ENCODE data around the gene PCDH9. TPM values are rescaled to one million over a fixed set of nuclear protein-coding genes. Genes with fewer than 3 reads are reported as not detected.

The PCDH9 gene
- total RNA-seq, 1 donor from 2014 or later, result 10.4 TPM

GRCh38 chr13:66937423-66937822, 292.7 kb downstream of the PCDH9 start:
- peaks cover 10% of the 10 kb centered on the region for H3K4me1 ChIP-seq (ENCODE audit: insufficient read depth, low read length)
- H3K27me3 Mint-ChIP-seq (ENCODE audit: low read depth, unreplicated experiment), result no peaks in the 10 kb centered on the region
- no peaks in the 10 kb centered on the region for H3K9me3 ChIP-seq (ENCODE audit: insufficient read depth, low read depth, low read length)
- no peaks in the 10 kb centered on the region for H4K20me1 ChIP-seq (ENCODE audit: insufficient read depth, low read length)
- DNase-seq (ENCODE audit: low read depth), result no peak
- H3K9ac ChIP-seq (ENCODE audit: low read length), result no peak overlapping the region
- FAIRE-seq, result no peak
- H3K27me3 ChIP-seq (ENCODE audit: insufficient read depth, low read length), result no peaks in the 10 kb centered on the region
- H3K36me3 Mint-ChIP-seq (ENCODE audit: low read depth, unreplicated experiment), result no peaks in the 10 kb centered on the region
- H3K27ac ChIP-seq (ENCODE audit: low read depth, low read length), result no peak overlapping the region
- no peak overlapping the region for H3K4me3 Mint-ChIP-seq (ENCODE audit: unreplicated experiment)
- no peaks in the 10 kb centered on the region for H3K36me3 ChIP-seq (ENCODE audit: insufficient read depth, low read length)
- TF ChIP-seq CTCF (IDR thresholded peaks at IDR 0.05; ENCODE audit: insufficient read depth, low read depth, low read length) (no peak), EZH2 (IDR thresholded peaks at IDR 0.05; ENCODE audit: insufficient read depth, low read length) (no peak)
- H2AFZ ChIP-seq (ENCODE audit: low read depth, low read length), result no peak overlapping the region
- H3K4me1 Mint-ChIP-seq (ENCODE audit: low read depth, unreplicated experiment), result peaks cover 5% of the 10 kb centered on the region
- H3K4me3 ChIP-seq (ENCODE audit: insufficient read depth, low read depth, low read length), result no peak overlapping the region
- no peak overlapping the region for H3K4me2 ChIP-seq (ENCODE audit: low read length)
- no peaks in the 10 kb centered on the region for H3K79me2 ChIP-seq (ENCODE audit: insufficient read depth, low read length)
- H3K27ac Mint-ChIP-seq (ENCODE audit: unreplicated experiment), result no peak overlapping the region
- no peaks in the 10 kb centered on the region for H3K9me3 Mint-ChIP-seq (ENCODE audit: unreplicated experiment)

- H3K27ac Mint-ChIP-seq (ENCODE audit: unreplicated experiment), result peak overlapping the region; percentile 63
- no peaks in the 10 kb centered on the region for H3K27me3 Mint-ChIP-seq (ENCODE audit: low read depth, unreplicated experiment)
- no peaks in the 10 kb centered on the region for H3K27me3 ChIP-seq (ENCODE audit: insufficient read depth, low read length)
- peak overlapping the region; percentile 46 for H3K27ac ChIP-seq (ENCODE audit: low read depth, low read length)
- peaks cover 5% of the 10 kb centered on the region for H3K4me1 Mint-ChIP-seq (ENCODE audit: low read depth, unreplicated experiment)
- no peaks in the 10 kb centered on the region for H3K36me3 Mint-ChIP-seq (ENCODE audit: low read depth, unreplicated experiment)
- no peak overlapping the region for H3K4me3 ChIP-seq (ENCODE audit: insufficient read depth, low read depth, low read length)
- H3K79me2 ChIP-seq (ENCODE audit: insufficient read depth, low read length), result no peaks in the 10 kb centered on the region
- DNase-seq (ENCODE audit: low read depth) (peak; percentile 93), FAIRE-seq (no peak)
- H2AFZ ChIP-seq (ENCODE audit: low read depth, low read length), result peak overlapping the region; percentile 45
- H4K20me1 ChIP-seq (ENCODE audit: insufficient read depth, low read length), result no peaks in the 10 kb centered on the region
- H3K4me1 ChIP-seq (ENCODE audit: insufficient read depth, low read length), result peaks cover 10% of the 10 kb centered on the region
- no peak overlapping the region for H3K4me3 Mint-ChIP-seq (ENCODE audit: unreplicated experiment)
- H3K4me2 ChIP-seq (ENCODE audit: low read length), result peak overlapping the region; percentile 71
- no peak for TF ChIP-seq CTCF (IDR thresholded peaks at IDR 0.05; ENCODE audit: insufficient read depth, low read depth, low read length)
- TF ChIP-seq EZH2 (IDR thresholded peaks at IDR 0.05; ENCODE audit: insufficient read depth, low read length), result no peak
- H3K9ac ChIP-seq (ENCODE audit: low read length), result no peak overlapping the region
- H3K9me3 Mint-ChIP-seq (ENCODE audit: unreplicated experiment), result no peaks in the 10 kb centered on the region
- H3K9me3 ChIP-seq (ENCODE audit: insufficient read depth, low read depth, low read length), result no peaks in the 10 kb centered on the region
- no peaks in the 10 kb centered on the region for H3K36me3 ChIP-seq (ENCODE audit: insufficient read depth, low read length)
Observed at GRCh38 chr13:66933994-66934393, 296.1 kb downstream of the PCDH9 start.

- Histone ChIP-seq H3K79me2 (ENCODE audit: insufficient read depth, low read length) (no peaks in the 10 kb centered on the region), H3K4me2 (ENCODE audit: low read length) (peak overlapping the region; percentile 71), H2AFZ (ENCODE audit: low read depth, low read length) (no peak overlapping the region), H3K9me3 (ENCODE audit: insufficient read depth, low read depth, low read length) (no peaks in the 10 kb centered on the region), H3K36me3 (ENCODE audit: insufficient read depth, low read length) (no peaks in the 10 kb centered on the region), H4K20me1 (ENCODE audit: insufficient read depth, low read length) (no peaks in the 10 kb centered on the region), H3K27ac (ENCODE audit: low read depth, low read length) (peak overlapping the region; percentile 46), H3K4me3 (ENCODE audit: insufficient read depth, low read depth, low read length) (no peak overlapping the region), H3K4me1 (ENCODE audit: insufficient read depth, low read length) (peaks cover 10% of the 10 kb centered on the region), H3K9ac (ENCODE audit: low read length) (no peak overlapping the region), H3K27me3 (ENCODE audit: insufficient read depth, low read length) (no peaks in the 10 kb centered on the region)
- no peaks in the 10 kb centered on the region for H3K27me3 Mint-ChIP-seq (ENCODE audit: low read depth, unreplicated experiment)
- peak overlapping the region; percentile 63 for H3K27ac Mint-ChIP-seq (ENCODE audit: unreplicated experiment)
- no peaks in the 10 kb centered on the region for H3K36me3 Mint-ChIP-seq (ENCODE audit: low read depth, unreplicated experiment)
- no peaks in the 10 kb centered on the region for H3K9me3 Mint-ChIP-seq (ENCODE audit: unreplicated experiment)
- no peak for FAIRE-seq
- TF ChIP-seq CTCF (IDR thresholded peaks at IDR 0.05; ENCODE audit: insufficient read depth, low read depth, low read length) (no peak), EZH2 (IDR thresholded peaks at IDR 0.05; ENCODE audit: insufficient read depth, low read length) (no peak)
- no peak for DNase-seq (ENCODE audit: low read depth)
- peaks cover 5% of the 10 kb centered on the region for H3K4me1 Mint-ChIP-seq (ENCODE audit: low read depth, unreplicated experiment)
- H3K4me3 Mint-ChIP-seq (ENCODE audit: unreplicated experiment), result no peak overlapping the region
Observed at GRCh38 chr13:66933527-66933926, 296.6 kb downstream of the PCDH9 start.

Measured in astrocyte (in vitro differentiated cells and primary cell).